NB4 (cell line): ENCODE measurements around the gene EPHA4.

Experiments
- DNase-seq: peaks from one replicate; pipeline ENCODE4 v3.0.0; 2010; ENCODE audit warnings: low read depth
- H3K4me3 ChIP-seq: one replicate; pipeline ENCODE4 v1.5.1; 2011; ENCODE audit warnings: mild to moderate bottlenecking, low read depth, low read length, moderate library complexity
- CTCF ChIP-seq: IDR thresholded peaks from one replicate; pipeline ENCODE4 v1.5.1; 2012; ENCODE audit warnings: low read depth, low read length
- MAX ChIP-seq: IDR thresholded peaks from 2 replicates; pipeline ENCODE4 v1.6.1; 2011; ENCODE audit warnings: low read depth, low read length
- MYC ChIP-seq: IDR thresholded peaks from 2 replicates; pipeline ENCODE4 v1.6.1; 2011; ENCODE audit warnings: low read depth, low read length
- POLR2A ChIP-seq: IDR thresholded peaks from 2 replicates; pipeline ENCODE4 v1.6.1; 2011; ENCODE audit warnings: mild to moderate bottlenecking; ENCODE audit not compliant: insufficient read length; ENCODE audit errors: extremely low read depth

Gene EPHA4

GRCh38 chr2:221569871-221570270, 2.2 kb downstream of the EPHA4 start:
- no peak for TF ChIP-seq MYC
- H3K4me3 ChIP-seq: no peak overlapping the region
- DNase-seq: no peak

GRCh38 chr2:221569425-221569845, 2.7 kb downstream of the EPHA4 start:
- DNase-seq: no peak
- H3K4me3 ChIP-seq: no peak overlapping the region

GRCh38 chr2:221568299-221568698, 3.8 kb downstream of the EPHA4 start:
- DNase-seq: no peak
- no peak overlapping the region for H3K4me3 ChIP-seq
- no peak for TF ChIP-seq POLR2A
- no peak for TF ChIP-seq CTCF
- no peak for TF ChIP-seq MAX
- no peak for TF ChIP-seq MYC

More at GRCh38 chr2:221569425-221569845, 2.7 kb downstream of the EPHA4 start:
- no peak for TF ChIP-seq POLR2A
- no peak for TF ChIP-seq MAX
- no peak for TF ChIP-seq MYC
- TF ChIP-seq CTCF: no peak

GRCh38 chr2:221567809-221568208, 4.3 kb downstream of the EPHA4 start:
- DNase-seq: no peak
- TF ChIP-seq POLR2A (no peak), MYC (no peak), MAX (no peak), CTCF (no peak)
- no peak overlapping the region for H3K4me3 ChIP-seq

GRCh38 chr2:221567231-221567760, 4.8 kb downstream of the EPHA4 start:
- H3K4me3 ChIP-seq: no peak overlapping the region
- DNase-seq: no peak
- TF ChIP-seq POLR2A (no peak), CTCF (no peak), MAX (no peak)

GRCh38 chr2:221563270-221563985, 8.7 kb downstream of the EPHA4 start:
- DNase-seq: no peak
- no peak overlapping the region for H3K4me3 ChIP-seq
- TF ChIP-seq MYC: no peak
- no peak for TF ChIP-seq POLR2A
- no peak for TF ChIP-seq CTCF
- no peak for TF ChIP-seq MAX
